RPMI7951 (cell line): ENCODE results near the gene PTPRCAP. TPM values are rescaled to one million over a fixed set of nuclear protein-coding genes. Genes with fewer than 3 reads are reported as not detected.
"Not testable (repeated sequence)": the region's sequence is repeated elsewhere in the genome, so short reads cannot be mapped to it uniquely, and the experiment has no call there.

Experiments
- DNase-seq: peaks from one replicate; pipeline ENCODE4 v3.0.0-alpha.2; 2012; ENCODE audit warnings: low read depth
- total RNA-seq: library from RNA; depleted of rRNA; stranded (reverse); fragments of >200 nt; shearing (Covaris generic); gene quantifications from 2 replicates; pipeline ENCODE4 v1.2.3, GENCODE V29; 2014

PTPRCAP gene
- total RNA-seq, 1 experiment from 2014 or later: not detected

- not testable (repeated sequence) for DNase-seq
Measured at GRCh38 chr11:67427364-67427859, 10.1 kb downstream of the PTPRCAP start.

DNA sequence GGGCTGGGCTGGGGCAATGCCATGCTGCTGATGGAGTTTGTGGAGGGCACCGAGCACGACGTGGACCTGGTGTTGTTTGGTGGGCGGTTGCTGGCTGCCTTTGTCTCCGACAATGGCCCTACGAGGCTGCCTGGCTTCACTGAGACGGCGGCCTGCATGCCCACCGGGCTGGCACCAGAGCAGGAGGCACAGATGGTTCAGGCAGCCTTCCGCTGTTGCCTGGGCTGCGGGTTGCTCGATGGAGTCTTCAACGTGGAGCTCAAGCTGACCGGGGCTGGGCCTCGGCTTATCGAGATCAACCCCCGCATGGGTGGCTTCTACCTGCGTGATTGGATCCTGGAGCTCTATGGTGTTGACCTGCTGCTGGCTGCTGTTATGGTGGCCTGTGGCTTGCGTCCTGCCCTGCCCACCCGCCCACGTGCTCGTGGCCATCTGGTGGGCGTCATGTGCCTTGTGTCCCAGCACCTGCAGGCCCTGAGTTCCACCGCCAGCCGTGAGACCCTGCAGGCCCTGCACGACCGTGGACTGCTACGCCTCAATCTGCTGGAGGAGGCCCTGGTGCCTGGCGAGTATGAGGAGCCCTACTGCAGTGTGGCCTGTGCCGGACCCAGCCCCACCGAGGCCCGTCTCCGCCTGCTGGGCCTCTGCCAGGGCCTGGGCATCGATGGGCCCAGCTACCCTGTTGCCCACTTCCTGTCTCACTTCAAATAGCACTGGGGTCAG is 13.4 kb downstream of the PTPRCAP start:
- DNase-seq: no peak

DNA sequence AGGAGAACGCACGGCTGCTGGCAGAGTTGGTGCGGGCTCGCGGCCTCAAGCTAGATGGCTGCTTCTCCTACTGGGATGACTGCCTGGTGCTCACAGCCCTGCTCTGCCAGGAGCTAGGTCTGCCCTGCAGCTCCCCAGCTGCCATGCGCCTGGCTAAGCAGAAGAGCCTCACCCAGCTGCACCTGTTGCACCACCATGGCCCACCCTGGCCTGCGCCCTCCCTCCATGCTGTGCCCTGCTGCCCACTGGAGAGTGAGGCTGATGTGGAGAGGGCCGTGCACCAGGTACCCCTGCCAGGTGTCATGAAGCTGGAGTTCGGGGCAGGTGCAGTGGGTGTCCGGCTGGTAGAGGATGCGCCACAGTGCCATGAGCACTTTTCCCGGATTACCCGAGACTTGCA is 14.0 kb downstream of the PTPRCAP start:
- DNase-seq: no peak

- DNase-seq: no peak
Measured at GRCh38 chr11:67422891-67423290, 14.6 kb downstream of the PTPRCAP start.

- no peak for DNase-seq
Measured at GRCh38 chr11:67421430-67422031, 16.0 kb downstream of the PTPRCAP start.

DNA sequence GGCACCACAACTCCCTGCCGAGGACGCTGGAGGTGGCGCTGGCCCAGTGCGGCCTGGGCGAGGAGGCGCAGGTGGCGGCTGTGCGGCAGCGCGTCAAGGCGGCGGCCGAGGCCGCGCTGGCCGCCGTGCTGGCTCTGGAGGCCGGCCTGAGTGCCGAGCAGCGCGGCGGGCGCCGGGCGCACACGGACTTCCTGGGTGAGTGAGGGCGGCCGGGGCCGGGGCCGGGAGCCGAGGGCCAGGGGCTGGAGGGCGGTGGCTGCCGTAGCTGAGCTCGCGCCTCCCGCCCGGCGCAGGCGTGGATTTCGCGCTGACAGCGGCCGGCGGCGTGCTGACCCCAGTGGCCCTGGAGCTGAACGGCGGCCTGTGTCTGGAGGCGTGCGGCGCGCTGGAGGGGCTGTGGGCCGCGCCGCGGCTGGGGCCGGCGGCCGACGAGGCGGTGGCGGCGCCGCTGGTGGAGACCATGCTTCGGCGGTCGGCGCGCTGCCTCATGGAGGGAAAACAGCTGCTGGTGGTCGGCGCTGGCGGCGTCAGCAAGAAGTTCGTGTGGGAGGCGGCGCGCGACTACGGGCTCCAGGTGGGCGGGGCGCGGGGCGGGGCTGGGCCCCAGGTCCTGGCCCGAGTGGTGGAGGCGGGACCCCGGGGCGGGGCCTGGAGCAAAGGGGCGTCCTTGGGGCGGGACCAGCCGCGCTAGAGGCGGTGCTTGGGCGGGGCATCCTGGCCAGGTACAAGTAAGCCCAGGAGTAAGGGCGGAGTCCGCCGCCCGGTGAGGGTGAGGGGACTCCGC is 16.6 kb downstream of the PTPRCAP start:
- peak; percentile 87 for DNase-seq

DNA sequence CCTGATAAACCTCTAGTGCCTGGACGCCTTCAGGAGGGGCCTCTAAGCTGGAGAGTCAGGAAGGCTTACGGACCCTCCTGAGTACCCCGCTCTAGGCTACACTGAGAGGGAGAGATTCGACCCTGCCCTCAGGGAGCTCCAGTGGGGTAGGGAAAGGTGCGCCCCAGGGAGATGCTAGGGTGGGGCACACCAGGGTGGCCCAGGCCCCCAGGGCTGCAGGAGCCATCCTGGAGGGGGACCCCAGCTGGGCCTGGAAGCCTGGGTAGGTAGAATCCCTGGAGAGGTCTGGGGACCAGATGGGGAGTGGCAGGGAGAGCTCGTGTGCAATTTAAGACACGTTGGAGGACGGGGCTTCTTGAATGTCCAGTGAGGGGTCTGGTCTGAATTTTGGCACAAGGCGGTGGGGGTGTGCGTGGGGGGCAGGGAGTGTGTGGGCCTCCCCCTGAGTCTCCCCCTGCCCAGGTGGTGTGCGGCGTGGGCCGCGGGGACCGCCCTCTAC is 17.3 kb downstream of the PTPRCAP start:
- no peak for DNase-seq

GRCh38 chr11:67419325-67420049 is 18.0 kb downstream of the PTPRCAP start:
- DNase-seq: no peak

- no peak for DNase-seq
Measured at GRCh38 chr11:67418476-67419281, 18.8 kb downstream of the PTPRCAP start.

DNA sequence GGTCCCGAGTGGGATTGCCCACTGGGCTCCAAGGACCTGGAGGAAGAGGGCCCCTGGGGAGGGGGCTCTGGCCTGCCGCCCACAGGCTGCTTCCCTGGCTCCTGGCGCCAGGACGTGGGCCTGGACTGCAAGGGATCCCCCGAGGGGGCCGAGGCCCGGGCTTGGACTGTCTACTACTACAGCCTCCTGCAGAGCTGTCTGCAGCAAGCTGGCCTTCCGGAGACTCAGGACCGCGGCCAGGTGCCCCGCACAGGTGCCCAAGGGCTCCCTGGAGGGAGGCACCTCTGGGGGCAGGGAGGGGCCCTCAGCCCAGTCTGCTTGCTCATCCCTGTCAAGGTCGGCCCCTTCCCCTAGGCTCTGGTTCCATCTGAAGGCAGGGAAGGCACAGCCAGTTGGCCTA is 20.1 kb downstream of the PTPRCAP start:
- no peak for DNase-seq

GRCh38 chr11:67416416-67417335 is 20.8 kb downstream of the PTPRCAP start:
- DNase-seq: no peak

DNA sequence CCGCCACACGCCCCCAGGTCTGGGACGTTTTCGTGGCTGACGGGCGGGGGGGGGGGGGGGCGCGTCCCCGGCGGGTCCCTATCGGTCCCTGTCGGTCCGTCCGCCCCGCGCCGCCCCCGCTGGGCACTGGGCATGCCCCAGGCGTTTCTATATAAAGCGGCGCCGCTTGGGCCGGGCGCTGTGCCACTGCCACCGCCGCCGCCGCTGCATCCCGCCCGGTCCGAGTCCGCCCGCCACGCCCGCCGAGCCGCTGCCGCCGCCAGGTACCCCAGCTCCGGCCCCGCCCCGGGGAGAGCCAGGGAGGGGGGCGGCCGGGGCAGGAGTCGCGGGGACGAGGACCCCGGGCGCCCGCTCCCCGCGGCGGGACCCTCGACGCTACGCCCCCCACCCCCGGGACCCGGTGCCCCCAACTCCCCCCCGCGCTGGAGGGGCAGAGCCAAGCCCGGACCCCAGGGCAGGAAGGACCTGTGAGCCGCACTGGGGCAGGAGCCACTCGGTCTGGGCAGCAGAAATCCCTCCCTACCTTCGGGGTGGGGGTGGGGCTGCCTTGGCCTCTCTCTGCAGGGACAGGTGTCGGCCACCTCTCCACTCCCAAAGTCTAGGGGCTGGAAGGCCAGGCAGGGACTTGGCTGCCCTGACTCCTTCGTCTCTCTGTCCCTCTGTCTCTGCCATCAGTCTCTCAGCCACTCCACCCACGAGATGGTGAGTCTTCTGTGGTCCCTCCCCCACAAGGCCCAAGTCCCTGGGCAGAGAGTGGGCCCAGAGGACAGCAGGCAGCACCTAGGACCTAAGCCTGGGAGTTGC is 21.8 kb downstream of the PTPRCAP start, which contains the start of gene CARNS1:
Gene CARNS1, plus strand, starts transcription at position 178 of the 804 bp plus-strand sequence. Its CDS starts 522 bp downstream, at position 700.
- no peak for DNase-seq

DNA sequence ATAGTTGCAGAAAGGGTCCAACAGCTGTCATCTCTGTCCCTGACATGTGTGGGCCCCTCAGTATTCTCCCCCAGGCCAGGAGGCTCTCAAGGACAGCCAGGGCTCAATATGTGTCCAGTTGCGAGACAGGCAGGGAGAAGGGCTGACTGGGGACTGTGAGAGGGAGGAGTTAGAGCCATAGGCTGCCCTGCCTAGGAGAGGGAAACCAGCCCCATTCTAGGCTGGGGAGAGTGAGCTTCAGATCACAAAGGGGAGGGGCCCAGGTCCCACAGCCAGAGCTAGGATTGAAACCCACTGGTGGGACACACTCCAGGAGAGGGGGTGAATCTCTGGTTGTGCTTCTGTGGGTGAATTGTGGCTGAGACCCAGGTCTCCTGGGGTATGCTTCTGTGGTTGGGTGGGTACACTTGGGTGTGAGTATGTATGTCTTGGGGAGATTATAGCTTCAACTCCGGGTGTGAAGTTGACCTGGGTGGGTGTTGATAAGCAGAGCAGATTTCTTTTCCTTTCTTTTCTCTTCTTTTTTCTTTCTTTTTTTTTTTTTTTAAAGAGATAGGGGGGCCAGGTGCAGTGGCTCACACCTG is 24.1 kb downstream of the PTPRCAP start:
- DNase-seq: no peak

DNA sequence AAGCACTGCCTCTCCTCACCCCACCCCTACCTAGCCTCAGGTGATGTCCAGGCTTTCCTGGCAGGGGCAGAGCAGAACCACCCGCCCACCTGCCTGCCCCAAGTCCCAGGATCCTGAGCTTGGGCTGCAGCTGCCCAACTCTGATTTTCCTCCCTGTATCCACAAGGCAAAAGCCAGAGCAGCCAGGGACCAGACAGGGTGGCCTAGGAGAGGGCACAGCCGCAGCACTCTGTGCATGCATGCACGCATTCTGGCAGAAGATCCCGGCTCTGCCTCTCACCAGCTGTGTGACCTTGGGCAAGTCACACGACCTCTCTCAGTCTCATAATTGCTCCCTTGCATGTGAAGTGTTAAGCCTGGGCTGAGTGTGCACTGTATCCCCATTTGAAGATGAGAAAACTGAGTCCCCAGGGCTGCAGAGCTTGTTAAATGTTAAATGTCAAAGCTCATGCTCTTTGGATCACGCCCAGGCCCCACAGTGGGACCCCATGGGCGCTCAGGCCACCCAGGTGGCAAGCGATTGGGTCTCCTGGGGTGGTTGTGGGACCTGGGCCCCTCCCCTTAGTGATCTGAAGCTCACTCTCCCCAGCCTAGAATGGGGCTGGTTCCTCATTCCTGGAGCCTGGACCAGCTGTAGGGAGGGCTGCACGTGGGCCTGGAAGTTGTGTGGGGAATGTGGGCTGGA is 24.8 kb downstream of the PTPRCAP start:
- DNase-seq: no peak

DNA sequence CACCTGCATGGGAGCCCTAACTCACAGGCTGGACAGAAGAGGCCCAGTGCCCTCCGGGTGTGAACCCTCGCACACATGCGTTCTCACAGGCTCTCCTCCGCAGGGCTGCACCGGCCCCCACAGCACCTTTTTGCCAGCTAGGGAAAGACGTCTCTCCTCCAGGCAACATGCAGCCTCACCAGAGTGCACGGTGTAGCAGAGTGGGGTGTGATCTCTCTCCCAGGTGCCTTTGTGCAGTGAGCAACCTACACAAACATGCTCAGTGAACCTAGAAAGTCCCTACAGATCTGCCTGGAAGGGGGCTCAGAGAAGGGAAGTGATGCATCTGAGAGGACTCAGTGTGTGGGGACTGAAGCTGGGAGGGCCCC is 25.7 kb downstream of the PTPRCAP start:
- DNase-seq: no peak

DNA sequence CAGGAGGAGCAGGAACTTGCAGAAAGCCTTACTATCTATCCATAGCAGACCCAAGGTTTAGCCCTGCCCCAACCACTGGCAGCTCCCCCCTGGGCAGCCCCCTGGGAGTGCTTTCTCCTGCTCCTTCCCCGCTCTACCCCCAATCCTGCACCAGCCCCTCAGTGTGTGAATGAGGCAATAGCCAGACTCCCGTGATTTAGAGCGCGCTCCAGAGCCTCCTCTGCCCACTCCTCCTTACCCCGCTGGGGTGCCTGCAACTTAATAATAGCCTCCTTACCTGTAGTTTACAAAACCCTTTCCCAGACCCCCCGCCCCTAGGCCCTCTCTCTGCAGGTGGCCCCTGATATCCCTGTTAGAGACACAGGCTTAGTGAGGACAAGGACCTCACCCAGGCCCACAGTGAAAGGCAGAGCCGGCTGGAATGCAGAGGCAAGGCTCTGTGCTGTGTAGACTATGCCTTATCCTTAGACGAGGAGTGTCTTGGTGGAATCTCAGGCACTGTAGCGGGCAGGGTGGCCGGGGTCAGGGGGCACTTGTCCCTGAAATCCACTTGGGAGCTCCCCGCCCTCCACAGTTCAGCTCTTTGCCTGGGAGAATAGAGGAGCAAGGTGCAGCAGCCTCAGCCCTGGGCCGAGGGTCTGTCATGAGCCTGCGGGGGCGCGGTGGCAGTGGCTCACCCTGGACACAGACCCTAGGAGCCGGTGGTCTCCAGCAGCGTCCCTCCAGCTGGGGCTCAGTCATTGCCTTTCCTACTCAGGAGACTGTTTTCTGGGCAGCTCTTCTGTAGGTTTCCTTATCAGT is 26.3 kb downstream of the PTPRCAP start:
- DNase-seq: no peak

DNA sequence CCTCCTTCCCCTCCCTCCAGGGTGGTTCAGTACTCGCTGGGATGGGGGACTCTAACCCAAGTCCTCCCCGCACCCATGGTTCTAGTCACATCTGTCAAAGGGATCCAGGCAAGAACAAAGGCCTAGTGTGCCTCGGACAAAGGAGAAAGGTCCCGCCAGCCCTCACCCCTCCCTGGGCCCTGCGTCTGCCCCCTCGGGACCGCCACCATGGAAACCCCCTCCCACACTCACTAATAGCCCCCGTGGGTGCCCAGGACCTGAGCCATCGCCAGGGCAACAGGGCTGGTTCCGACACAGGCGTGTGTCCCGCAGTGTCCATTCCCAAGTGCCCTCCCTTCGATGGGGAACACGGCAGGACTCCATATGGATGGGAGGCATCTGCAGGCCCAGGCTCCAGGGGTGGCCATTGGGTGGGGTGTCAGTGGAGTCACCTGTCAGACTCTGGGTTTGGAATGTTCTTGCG is 27.1 kb downstream of the PTPRCAP start:
- DNase-seq: no peak
